Osteocyte (in vitro differentiated cells): Measurements from ENCODE around the gene SERPINA7. TPM values are rescaled to one million over a fixed set of nuclear protein-coding genes. Genes with fewer than 3 reads are reported as not detected.
"Not testable (repeated sequence)": the region's sequence is repeated elsewhere in the genome, so short reads cannot be mapped to it uniquely, and the experiment has no call there.

Experiments used
- DNase-seq: peaks from one replicate; pipeline ENCODE4 v3.0.0; 2021; ENCODE audit warnings: mixed read lengths; ENCODE audit not compliant: unreplicated experiment; ENCODE audit errors: extremely low spot score
- H3K27ac Mint-ChIP-seq: one replicate; pipeline ENCODE4 v1.8.0; 2021; ENCODE audit warnings: mild to moderate bottlenecking, mixed read lengths; ENCODE audit not compliant: unreplicated experiment
- H3K27me3 Mint-ChIP-seq: one replicate; pipeline ENCODE4 v1.8.0; 2021; ENCODE audit warnings: mixed read lengths; ENCODE audit not compliant: unreplicated experiment
- H3K36me3 Mint-ChIP-seq: one replicate; pipeline ENCODE4 v1.8.0; 2021; ENCODE audit warnings: mixed read lengths; ENCODE audit not compliant: unreplicated experiment
- H3K4me1 Mint-ChIP-seq: one replicate; pipeline ENCODE4 v1.8.0; 2021; ENCODE audit warnings: mixed read lengths; ENCODE audit not compliant: unreplicated experiment
- H3K4me3 Mint-ChIP-seq: one replicate; pipeline ENCODE4 v1.8.0; 2021; ENCODE audit warnings: mild to moderate bottlenecking, moderate library complexity, mixed read lengths; ENCODE audit not compliant: unreplicated experiment
- H3K9me3 Mint-ChIP-seq: one replicate; pipeline ENCODE4 v1.8.0; 2021; ENCODE audit warnings: mixed read lengths; ENCODE audit not compliant: unreplicated experiment
- CTCF ChIP-seq: fragments of 200-600 bp; sonication (generic); IDR thresholded peaks from 2 replicates; pipeline ENCODE4 v1.5.0; 2021; ENCODE audit warnings: antibody characterized with exemption, mild to moderate bottlenecking, moderate library complexity
- total RNA-seq: library from RNA; stranded (reverse); gene quantifications from 2 replicates; pipeline ENCODE4 v1.2.1, GENCODE V29; 2021

SERPINA7 gene
- total RNA-seq, 1 donor from 2014 or later, result not detected

- no peak for DNase-seq
- H3K36me3 Mint-ChIP-seq, result no peaks in the 10 kb centered on the region
- H3K4me3 Mint-ChIP-seq, result no peak overlapping the region
- H3K27me3 Mint-ChIP-seq, result no peaks in the 10 kb centered on the region
- H3K4me1 Mint-ChIP-seq, result no peaks in the 10 kb centered on the region
- peaks cover 7% of the 10 kb centered on the region for H3K9me3 Mint-ChIP-seq
- H3K27ac Mint-ChIP-seq, result no peak overlapping the region
- TF ChIP-seq CTCF, result no peak
These were observed 16.3 kb downstream of the SERPINA7 start for GRCh38 chrX:106022238-106022637.

- no peaks in the 10 kb centered on the region for H3K27me3 Mint-ChIP-seq
- H3K4me1 Mint-ChIP-seq, result no peaks in the 10 kb centered on the region
- no peaks in the 10 kb centered on the region for H3K36me3 Mint-ChIP-seq
- DNase-seq, result no peak
- H3K4me3 Mint-ChIP-seq, result no peak overlapping the region
- no peak for TF ChIP-seq CTCF
- peaks cover 29% of the 10 kb centered on the region for H3K9me3 Mint-ChIP-seq
- H3K27ac Mint-ChIP-seq, result no peak overlapping the region
These were observed 24.3 kb downstream of the SERPINA7 start for GRCh38 chrX:106014119-106014775.

GRCh38 chrX:106009145-106009544 is 29.4 kb downstream of the SERPINA7 start:
- Mint-ChIP-seq H3K4me3 (no peak overlapping the region), H3K36me3 (no peaks in the 10 kb centered on the region), H3K27ac (no peak overlapping the region), H3K9me3 (peaks cover 35% of the 10 kb centered on the region), H3K4me1 (no peaks in the 10 kb centered on the region), H3K27me3 (no peaks in the 10 kb centered on the region)
- DNase-seq, result no peak
- no peak for TF ChIP-seq CTCF

- no peak overlapping the region for H3K4me3 Mint-ChIP-seq
- H3K9me3 Mint-ChIP-seq, result peaks cover 36% of the 10 kb centered on the region
- H3K27me3 Mint-ChIP-seq, result no peaks in the 10 kb centered on the region
- DNase-seq, result no peak
- H3K4me1 Mint-ChIP-seq, result no peaks in the 10 kb centered on the region
- no peak for TF ChIP-seq CTCF
- H3K36me3 Mint-ChIP-seq, result no peaks in the 10 kb centered on the region
- no peak overlapping the region for H3K27ac Mint-ChIP-seq
These were observed 30.7 kb downstream of the SERPINA7 start for GRCh38 chrX:106007815-106008214.

- TF ChIP-seq CTCF, result no peak
- Mint-ChIP-seq H3K9me3 (peaks cover 23% of the 10 kb centered on the region), H3K27me3 (no peaks in the 10 kb centered on the region), H3K4me3 (no peak overlapping the region), H3K36me3 (no peaks in the 10 kb centered on the region), H3K27ac (no peak overlapping the region), H3K4me1 (no peaks in the 10 kb centered on the region)
- no peak for DNase-seq
These were observed 32.8 kb downstream of the SERPINA7 start for GRCh38 chrX:106005684-106006083.

- not testable (repeated sequence) for H3K36me3 Mint-ChIP-seq, H3K27me3 Mint-ChIP-seq, H3K27ac Mint-ChIP-seq, DNase-seq, H3K4me1 Mint-ChIP-seq, H3K4me3 Mint-ChIP-seq, H3K9me3 Mint-ChIP-seq
These were observed 37.9 kb downstream of the SERPINA7 start for GRCh38 chrX:106000609-106001008.
